Parathyroid adenoma (tissue), 2 donors: ENCODE measurements around the gene RAP1GAP.

Experiments
- H2AFZ ChIP-seq: fragments of 300-600 bp; sonication (generic); one replicate; pipeline ENCODE4 v1.7.0; 2017; ENCODE audit warnings: antibody characterized with exemption, mild to moderate bottlenecking
- H3K27ac ChIP-seq: fragments of 300-600 bp; sonication (generic); one replicate; pipeline ENCODE4 v1.7.0; 2017
- H3K27me3 ChIP-seq: fragments of 300-600 bp; sonication (generic); one replicate; pipeline ENCODE4 v1.7.0; 2017; ENCODE audit warnings: low read length; ENCODE audit not compliant: control insufficient read depth, insufficient read depth
- H3K36me3 ChIP-seq: fragments of 300-600 bp; sonication (generic); one replicate; pipeline ENCODE4 v1.7.0; 2017; ENCODE audit warnings: low read length; ENCODE audit not compliant: control insufficient read depth, insufficient read depth
- H3K4me1 ChIP-seq: fragments of 300-600 bp; sonication (generic); one replicate; pipeline ENCODE4 v1.7.0; 2017; ENCODE audit warnings: control low read depth
- H3K4me2 ChIP-seq: fragments of 300-600 bp; sonication (generic); one replicate; pipeline ENCODE4 v1.7.0; 2017; ENCODE audit warnings: low read length
- H3K4me3 ChIP-seq: fragments of 300-600 bp; sonication (generic); one replicate; pipeline ENCODE4 v1.7.0; 2017; ENCODE audit warnings: low read depth, low read length
- H3K79me2 ChIP-seq: fragments of 300-600 bp; sonication (generic); one replicate; pipeline ENCODE4 v1.7.0; 2017; ENCODE audit warnings: control low read depth
- H3K9ac ChIP-seq: fragments of 300-600 bp; sonication (generic); one replicate; pipeline ENCODE4 v1.7.0; 2017; ENCODE audit warnings: mild to moderate bottlenecking
- H3K9me3 ChIP-seq: fragments of 300-600 bp; sonication (generic); one replicate; pipeline ENCODE4 v1.7.0; 2017; ENCODE audit warnings: low read length; ENCODE audit not compliant: control insufficient read depth
- CTCF ChIP-seq: fragments of 300-600 bp; sonication (generic); IDR thresholded peaks from one replicate; pipeline ENCODE4 v1.7.0; 2017; ENCODE audit warnings: antibody characterized with exemption, mild to moderate bottlenecking
- donor health status: primary hyperparathyroidism.

The RAP1GAP gene

GRCh38 chr1:21654209-21654608 lies 14.9 kb downstream of the RAP1GAP start:
- H3K4me2 ChIP-seq, result no peak overlapping the region
- H3K4me3 ChIP-seq, result no peak overlapping the region
- H3K27ac ChIP-seq, result no peak overlapping the region
- H2AFZ ChIP-seq, result no peak overlapping the region
- no peaks in the 10 kb centered on the region for H3K27me3 ChIP-seq
- H3K9ac ChIP-seq, result no peak overlapping the region
- TF ChIP-seq CTCF, result no peak
- H3K36me3 ChIP-seq, result no peaks in the 10 kb centered on the region
- H3K9me3 ChIP-seq, result no peaks in the 10 kb centered on the region
- peaks cover 12% of the 10 kb centered on the region for H3K4me1 ChIP-seq
- H3K79me2 ChIP-seq, result no peaks in the 10 kb centered on the region

GRCh38 chr1:21653744-21654100 lies 15.4 kb downstream of the RAP1GAP start:
- H3K9ac ChIP-seq, result no peak overlapping the region
- H3K27me3 ChIP-seq, result no peaks in the 10 kb centered on the region
- H2AFZ ChIP-seq, result no peak overlapping the region
- no peaks in the 10 kb centered on the region for H3K79me2 ChIP-seq
- no peaks in the 10 kb centered on the region for H3K36me3 ChIP-seq
- H3K4me1 ChIP-seq, result peaks cover 14% of the 10 kb centered on the region
- no peaks in the 10 kb centered on the region for H3K9me3 ChIP-seq
- no peak overlapping the region for H3K4me3 ChIP-seq
- no peak for TF ChIP-seq CTCF
- H3K27ac ChIP-seq, result peak overlapping the region; percentile 56
- H3K4me2 ChIP-seq, result no peak overlapping the region

- Histone ChIP-seq H3K79me2 (no peaks in the 10 kb centered on the region), H3K9ac (no peak overlapping the region), H3K36me3 (no peaks in the 10 kb centered on the region), H3K27ac (peak overlapping the region; percentile 56), H3K4me2 (no peak overlapping the region), H3K4me1 (peaks cover 14% of the 10 kb centered on the region), H3K9me3 (no peaks in the 10 kb centered on the region), H3K4me3 (no peak overlapping the region), H2AFZ (no peak overlapping the region), H3K27me3 (no peaks in the 10 kb centered on the region)
- no peak for TF ChIP-seq CTCF
These were observed 16.0 kb downstream of the RAP1GAP start for GRCh38 chr1:21652937-21653743.

- Histone ChIP-seq H3K4me1 (peaks cover 14% of the 10 kb centered on the region), H3K9ac (no peak overlapping the region), H2AFZ (no peak overlapping the region), H3K4me3 (no peak overlapping the region), H3K27me3 (no peaks in the 10 kb centered on the region), H3K4me2 (no peak overlapping the region), H3K27ac (peak overlapping the region; percentile 56), H3K79me2 (no peaks in the 10 kb centered on the region), H3K9me3 (no peaks in the 10 kb centered on the region), H3K36me3 (no peaks in the 10 kb centered on the region)
- TF ChIP-seq CTCF, result no peak
These were observed 16.8 kb downstream of the RAP1GAP start for GRCh38 chr1:21652101-21652936.
